Astrocyte (in vitro differentiated cells and primary cell): ENCODE results near the gene UBE2S. TPM values are rescaled to one million over a fixed set of nuclear protein-coding genes. Genes with fewer than 3 reads are reported as not detected.

ENCODE experiments used
- DNase-seq: peaks from one replicate; pipeline ENCODE4 v3.0.0-alpha.2; 2010; ENCODE audit warnings: low read depth
- FAIRE-seq: peaks from 2 replicates; lab custom pipeline; 2011; peaks lifted over from hg19 to GRCh38; lab: Jason Lieb, UNC
- H2AFZ ChIP-seq: 2 replicates; pipeline ENCODE4 v1.6.0; 2012; ENCODE audit warnings: low read depth, low read length, inconsistent platforms
- H3K27ac ChIP-seq: 2 replicates; pipeline ENCODE4 v1.5.1; 2011; ENCODE audit warnings: low read depth, low read length, inconsistent platforms
- H3K27me3 ChIP-seq: 2 replicates; pipeline ENCODE4 v1.6.0; 2011; ENCODE audit warnings: low read length, inconsistent platforms; ENCODE audit not compliant: insufficient read depth
- H3K36me3 ChIP-seq: 2 replicates; pipeline ENCODE4 v1.5.1; 2011; ENCODE audit warnings: low read length, inconsistent platforms; ENCODE audit not compliant: insufficient read depth
- H3K4me1 ChIP-seq: 2 replicates; pipeline ENCODE4 v1.5.1; 2011; ENCODE audit warnings: low read length, inconsistent platforms; ENCODE audit not compliant: insufficient read depth
- H3K4me2 ChIP-seq: 2 replicates; pipeline ENCODE4 v1.6.0; 2012; ENCODE audit warnings: low read length, inconsistent platforms
- H3K4me3 ChIP-seq: 2 replicates; pipeline ENCODE4 v1.5.1; 2011; ENCODE audit warnings: low read depth, mild to moderate bottlenecking, low read length, inconsistent platforms; ENCODE audit not compliant: insufficient read depth
- H3K79me2 ChIP-seq: 2 replicates; pipeline ENCODE4 v1.6.0; 2012; ENCODE audit warnings: mild to moderate bottlenecking, low read length, inconsistent platforms; ENCODE audit not compliant: insufficient read depth
- H3K9ac ChIP-seq: 2 replicates; pipeline ENCODE4 v1.6.0; 2012; ENCODE audit warnings: mild to moderate bottlenecking, low read length, inconsistent platforms
- H3K9me3 ChIP-seq: 2 replicates; pipeline ENCODE4 v1.5.1; 2012; ENCODE audit warnings: low read depth, mild to moderate bottlenecking, low read length, inconsistent platforms; ENCODE audit not compliant: insufficient read depth
- H4K20me1 ChIP-seq: 2 replicates; pipeline ENCODE4 v1.6.0; 2012; ENCODE audit warnings: low read length, inconsistent platforms; ENCODE audit not compliant: insufficient read depth
- H3K27ac Mint-ChIP-seq: one replicate; pipeline ENCODE4 v1.8.0; 2021; ENCODE audit warnings: mild to moderate bottlenecking, mixed read lengths; ENCODE audit not compliant: unreplicated experiment
- H3K27me3 Mint-ChIP-seq: one replicate; pipeline ENCODE4 v1.8.0; 2021; ENCODE audit warnings: low read depth, mixed read lengths; ENCODE audit not compliant: unreplicated experiment
- H3K36me3 Mint-ChIP-seq: one replicate; pipeline ENCODE4 v1.8.0; 2021; ENCODE audit warnings: low read depth, mixed read lengths; ENCODE audit not compliant: unreplicated experiment
- H3K4me1 Mint-ChIP-seq: one replicate; pipeline ENCODE4 v1.8.0; 2021; ENCODE audit warnings: low read depth, mixed read lengths; ENCODE audit not compliant: unreplicated experiment
- H3K4me3 Mint-ChIP-seq: one replicate; pipeline ENCODE4 v1.8.0; 2021; ENCODE audit warnings: mild to moderate bottlenecking, moderate library complexity, mixed read lengths; ENCODE audit not compliant: unreplicated experiment
- H3K9me3 Mint-ChIP-seq: one replicate; pipeline ENCODE4 v1.8.0; 2021; ENCODE audit warnings: mild to moderate bottlenecking, mixed read lengths; ENCODE audit not compliant: unreplicated experiment
- EZH2 ChIP-seq: IDR thresholded peaks from 2 replicates; pipeline ENCODE4 v1.6.1; 2012; ENCODE audit warnings: mild to moderate bottlenecking, low read length, inconsistent platforms; ENCODE audit not compliant: insufficient read depth
- total RNA-seq: library from RNA; stranded (reverse); gene quantifications from 2 replicates; pipeline ENCODE4 v1.2.1, GENCODE V29; 2021
- TF ChIP-seq, protein P1 (sequence below): IDR thresholded peaks from 2 replicates; pipeline ENCODE4 v1.5.1; 2011; ENCODE audit warnings: low read depth, mild to moderate bottlenecking, inconsistent platforms, low read length, moderate library complexity; ENCODE audit not compliant: insufficient read depth

The UBE2S gene
- total RNA-seq, 1 donor from 2014 or later = 116 TPM

DNA sequence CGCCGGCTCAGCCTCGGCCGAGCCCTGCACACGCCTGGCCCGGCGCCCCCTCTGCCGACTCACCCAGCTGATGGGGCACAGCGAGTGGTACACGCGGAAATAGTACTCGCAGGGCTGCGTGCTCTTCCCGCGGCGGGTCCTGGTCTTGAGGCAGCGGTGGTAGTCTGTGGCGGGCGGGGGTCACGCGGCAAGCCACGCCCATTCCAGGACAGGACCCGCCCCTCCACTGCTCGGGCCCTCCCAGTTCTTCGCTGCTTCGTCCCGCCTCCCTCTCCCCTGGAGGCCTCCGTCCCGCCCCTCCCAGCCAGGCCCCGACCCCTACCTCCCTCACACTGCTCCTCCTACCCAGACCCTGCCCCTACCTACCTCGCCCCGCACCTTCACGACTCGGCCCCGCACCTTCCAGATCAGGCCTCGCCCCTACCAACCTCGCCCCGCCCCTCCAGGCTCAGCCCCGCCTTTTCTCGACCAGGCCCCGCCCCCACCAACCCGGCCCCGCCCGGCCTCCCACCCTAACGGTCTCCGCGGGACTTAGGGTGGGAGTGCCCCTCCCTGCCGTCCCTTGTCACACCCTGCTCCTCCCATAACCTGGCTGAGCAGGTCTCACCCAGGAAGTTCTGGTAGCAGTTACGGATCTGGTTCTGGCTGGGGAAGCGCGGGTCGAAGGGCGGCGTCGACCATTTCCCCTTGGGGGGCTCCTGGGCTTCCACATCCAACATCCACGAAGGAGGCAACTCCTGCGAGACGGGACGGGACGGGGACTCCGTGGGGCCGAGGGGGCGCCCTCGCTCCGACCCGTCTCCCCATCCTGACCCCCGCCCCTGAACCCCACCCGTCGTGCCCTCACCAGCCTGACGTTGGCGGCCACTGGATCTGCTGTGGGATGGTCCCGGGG lies 53.5 kb downstream of the UBE2S start:
- Histone ChIP-seq H2AFZ (peak overlapping the region; percentile 81), H3K79me2 (no peaks in the 10 kb centered on the region), H3K9me3 (no peaks in the 10 kb centered on the region), H3K27ac (no peak overlapping the region), H3K27me3 (peaks cover 17% of the 10 kb centered on the region), H4K20me1 (peaks cover 11% of the 10 kb centered on the region), H3K36me3 (no peaks in the 10 kb centered on the region), H3K4me2 (peak overlapping the region; percentile 82), H3K9ac (peak overlapping the region; percentile 43), H3K4me3 (peak overlapping the region; percentile 17), H3K4me1 (peaks cover 10% of the 10 kb centered on the region)
- Mint-ChIP-seq H3K4me1 (no peaks in the 10 kb centered on the region), H3K4me3 (peak overlapping the region; percentile 79), H3K9me3 (peaks cover 6% of the 10 kb centered on the region), H3K27me3 (peaks cover 65% of the 10 kb centered on the region), H3K27ac (no peak overlapping the region), H3K36me3 (peaks cover 4% of the 10 kb centered on the region)
- TF ChIP-seq, protein P1, sequence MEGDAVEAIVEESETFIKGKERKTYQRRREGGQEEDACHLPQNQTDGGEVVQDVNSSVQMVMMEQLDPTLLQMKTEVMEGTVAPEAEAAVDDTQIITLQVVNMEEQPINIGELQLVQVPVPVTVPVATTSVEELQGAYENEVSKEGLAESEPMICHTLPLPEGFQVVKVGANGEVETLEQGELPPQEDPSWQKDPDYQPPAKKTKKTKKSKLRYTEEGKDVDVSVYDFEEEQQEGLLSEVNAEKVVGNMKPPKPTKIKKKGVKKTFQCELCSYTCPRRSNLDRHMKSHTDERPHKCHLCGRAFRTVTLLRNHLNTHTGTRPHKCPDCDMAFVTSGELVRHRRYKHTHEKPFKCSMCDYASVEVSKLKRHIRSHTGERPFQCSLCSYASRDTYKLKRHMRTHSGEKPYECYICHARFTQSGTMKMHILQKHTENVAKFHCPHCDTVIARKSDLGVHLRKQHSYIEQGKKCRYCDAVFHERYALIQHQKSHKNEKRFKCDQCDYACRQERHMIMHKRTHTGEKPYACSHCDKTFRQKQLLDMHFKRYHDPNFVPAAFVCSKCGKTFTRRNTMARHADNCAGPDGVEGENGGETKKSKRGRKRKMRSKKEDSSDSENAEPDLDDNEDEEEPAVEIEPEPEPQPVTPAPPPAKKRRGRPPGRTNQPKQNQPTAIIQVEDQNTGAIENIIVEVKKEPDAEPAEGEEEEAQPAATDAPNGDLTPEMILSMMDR = no peak
- no peak for TF ChIP-seq EZH2
- FAIRE-seq (no peak), DNase-seq (no peak)

DNA sequence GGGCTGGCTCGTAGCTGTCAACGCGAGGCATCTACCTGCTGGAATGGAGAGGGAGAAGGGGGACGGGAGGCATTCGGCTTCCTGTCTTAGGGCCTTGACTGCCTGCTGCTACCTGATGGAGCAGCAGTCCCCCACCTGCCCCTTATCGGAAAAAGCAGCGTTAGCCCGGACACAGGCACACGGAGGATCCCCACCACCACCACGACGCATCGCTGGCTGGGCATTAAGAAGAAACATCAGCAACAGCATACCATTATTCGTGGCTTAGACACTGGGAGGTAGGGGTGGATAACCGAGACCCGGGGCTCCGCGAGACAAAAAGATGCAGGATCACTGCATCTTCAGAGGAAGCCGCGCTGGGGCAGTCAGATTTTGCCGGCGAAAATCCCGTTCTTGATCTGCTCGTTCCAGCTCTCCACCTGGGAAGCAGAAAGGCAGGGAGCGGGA lies 54.2 kb downstream of the UBE2S start:
- H3K27me3 ChIP-seq = peaks cover 17% of the 10 kb centered on the region
- H3K36me3 Mint-ChIP-seq = peaks cover 6% of the 10 kb centered on the region
- peak overlapping the region; percentile 17 for H3K4me3 ChIP-seq
- no peak overlapping the region for H3K27ac Mint-ChIP-seq
- no peak for DNase-seq
- peak overlapping the region; percentile 82 for H3K4me2 ChIP-seq
- no peaks in the 10 kb centered on the region for H3K9me3 ChIP-seq
- no peak overlapping the region for H3K27ac ChIP-seq
- peaks cover 58% of the 10 kb centered on the region for H3K27me3 Mint-ChIP-seq
- TF ChIP-seq, protein P1 = no peak
- TF ChIP-seq EZH2 = no peak
- H3K79me2 ChIP-seq = no peaks in the 10 kb centered on the region
- peak overlapping the region; percentile 79 for H3K4me3 Mint-ChIP-seq
- peak overlapping the region; percentile 43 for H3K9ac ChIP-seq
- peak overlapping the region; percentile 81 for H2AFZ ChIP-seq
- H4K20me1 ChIP-seq = peaks cover 11% of the 10 kb centered on the region
- H3K9me3 Mint-ChIP-seq = peaks cover 6% of the 10 kb centered on the region
- peaks cover 10% of the 10 kb centered on the region for H3K4me1 ChIP-seq
- no peak for FAIRE-seq
- peaks cover 1% of the 10 kb centered on the region for H3K4me1 Mint-ChIP-seq
- H3K36me3 ChIP-seq = no peaks in the 10 kb centered on the region
